Measurements from ENCODE around the gene COL7A1.

The COL7A1 gene

DNA sequence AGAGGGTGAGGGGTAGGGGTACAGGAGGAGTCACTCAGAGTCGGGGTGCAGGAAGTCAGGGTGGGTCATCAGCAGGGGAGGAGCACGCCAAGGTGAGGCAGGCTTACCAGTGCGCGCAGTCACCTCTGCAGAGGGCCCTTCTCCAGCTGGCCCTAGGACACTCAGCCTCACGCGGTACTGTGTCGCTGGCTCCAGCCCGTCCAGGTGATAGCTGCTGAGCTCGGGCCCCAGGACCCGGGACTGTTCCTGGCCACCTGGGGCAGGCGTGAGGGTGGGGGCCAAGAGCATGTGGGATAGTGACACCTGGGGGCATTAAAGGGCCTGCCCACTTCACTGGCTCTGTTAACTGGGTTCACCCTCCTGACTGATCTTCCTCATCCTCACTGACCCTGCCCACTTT, 7.4 kb downstream of the COL7A1 start:
- Histone ChIP-seq H3K4me2 (ENCODE audit: low read depth, low read length, poor library complexity, severe bottlenecking) (no peak overlapping the region), H3F3A (ENCODE audit: low read depth) (no peaks in the 10 kb centered on the region), H3K9ac (ENCODE audit: low read depth, low read length, poor library complexity, severe bottlenecking) (no peak overlapping the region), H3K4me1 (ENCODE audit: insufficient read depth, low read length, poor library complexity, severe bottlenecking) (no peaks in the 10 kb centered on the region), H3K36me3 (ENCODE audit: insufficient read depth, low read length) (no peaks in the 10 kb centered on the region), H4K20me1 (ENCODE audit: insufficient read depth, low read length, poor library complexity, severe bottlenecking) (no peaks in the 10 kb centered on the region), H3K79me2 (ENCODE audit: insufficient read depth, low read length) (no peaks in the 10 kb centered on the region), H3K9me2 (replicated peaks; ENCODE audit: low read depth, low read length) (no peaks in the 10 kb centered on the region), H3K4me3 (ENCODE audit: low read length, poor library complexity, severe bottlenecking) (no peak overlapping the region), H2AFZ (ENCODE audit: low read length) (no peak overlapping the region), H3K27me3 (ENCODE audit: insufficient read depth, low read length, poor library complexity, severe bottlenecking) (no peaks in the 10 kb centered on the region), H3K9me3 (ENCODE audit: insufficient read depth, low read depth, low read length) (no peaks in the 10 kb centered on the region)
- TF ChIP-seq, protein P1, sequence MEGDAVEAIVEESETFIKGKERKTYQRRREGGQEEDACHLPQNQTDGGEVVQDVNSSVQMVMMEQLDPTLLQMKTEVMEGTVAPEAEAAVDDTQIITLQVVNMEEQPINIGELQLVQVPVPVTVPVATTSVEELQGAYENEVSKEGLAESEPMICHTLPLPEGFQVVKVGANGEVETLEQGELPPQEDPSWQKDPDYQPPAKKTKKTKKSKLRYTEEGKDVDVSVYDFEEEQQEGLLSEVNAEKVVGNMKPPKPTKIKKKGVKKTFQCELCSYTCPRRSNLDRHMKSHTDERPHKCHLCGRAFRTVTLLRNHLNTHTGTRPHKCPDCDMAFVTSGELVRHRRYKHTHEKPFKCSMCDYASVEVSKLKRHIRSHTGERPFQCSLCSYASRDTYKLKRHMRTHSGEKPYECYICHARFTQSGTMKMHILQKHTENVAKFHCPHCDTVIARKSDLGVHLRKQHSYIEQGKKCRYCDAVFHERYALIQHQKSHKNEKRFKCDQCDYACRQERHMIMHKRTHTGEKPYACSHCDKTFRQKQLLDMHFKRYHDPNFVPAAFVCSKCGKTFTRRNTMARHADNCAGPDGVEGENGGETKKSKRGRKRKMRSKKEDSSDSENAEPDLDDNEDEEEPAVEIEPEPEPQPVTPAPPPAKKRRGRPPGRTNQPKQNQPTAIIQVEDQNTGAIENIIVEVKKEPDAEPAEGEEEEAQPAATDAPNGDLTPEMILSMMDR (conservative IDR thresholded peaks at IDR 0.05; ENCODE audit: low read length) = no peak
- TF ChIP-seq EZH2phosphoT487 (IDR thresholded peaks at IDR 0.05; ENCODE audit: borderline replicate concordance) = no peak

DNA sequence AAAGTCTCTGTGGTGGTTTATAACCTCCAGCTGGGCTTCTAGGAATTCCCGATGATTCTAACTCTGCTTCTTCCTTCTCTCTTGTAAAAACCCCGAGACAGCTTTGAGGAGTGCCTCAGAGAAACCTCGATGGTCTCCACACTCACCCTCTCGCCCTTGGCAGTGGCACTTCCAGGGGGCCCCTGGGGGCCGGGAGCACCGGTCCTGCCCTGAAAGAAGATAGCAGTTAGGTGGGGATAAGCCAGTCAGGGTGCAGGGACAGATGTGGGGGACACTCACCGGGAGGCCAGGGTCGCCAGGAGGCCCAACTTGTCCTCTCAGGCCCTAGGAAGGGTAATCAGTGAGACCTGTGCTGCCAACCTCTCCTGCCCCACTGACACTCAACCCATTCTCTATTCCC, 9.7 kb downstream of the COL7A1 start:
- Histone ChIP-seq H3K9ac (ENCODE audit: low read depth, low read length, poor library complexity, severe bottlenecking) (no peak overlapping the region), H3K27me3 (ENCODE audit: insufficient read depth, low read length, poor library complexity, severe bottlenecking) (no peaks in the 10 kb centered on the region), H3K36me3 (ENCODE audit: insufficient read depth, low read length) (no peaks in the 10 kb centered on the region), H3K4me1 (ENCODE audit: insufficient read depth, low read length, poor library complexity, severe bottlenecking) (no peaks in the 10 kb centered on the region), H2AFZ (ENCODE audit: low read length) (no peak overlapping the region), H3K4me3 (ENCODE audit: low read length, poor library complexity, severe bottlenecking) (no peak overlapping the region), H3K4me2 (ENCODE audit: low read depth, low read length, poor library complexity, severe bottlenecking) (no peak overlapping the region), H3F3A (ENCODE audit: low read depth) (no peaks in the 10 kb centered on the region), H3K79me2 (ENCODE audit: insufficient read depth, low read length) (no peaks in the 10 kb centered on the region), H4K20me1 (ENCODE audit: insufficient read depth, low read length, poor library complexity, severe bottlenecking) (no peaks in the 10 kb centered on the region), H3K9me2 (replicated peaks; ENCODE audit: low read depth, low read length) (no peaks in the 10 kb centered on the region), H3K9me3 (ENCODE audit: insufficient read depth, low read depth, low read length) (no peaks in the 10 kb centered on the region)
- TF ChIP-seq, protein P1 (conservative IDR thresholded peaks at IDR 0.05; ENCODE audit: low read length) = no peak
- TF ChIP-seq EZH2phosphoT487 (IDR thresholded peaks at IDR 0.05; ENCODE audit: borderline replicate concordance) = no peak

DNA sequence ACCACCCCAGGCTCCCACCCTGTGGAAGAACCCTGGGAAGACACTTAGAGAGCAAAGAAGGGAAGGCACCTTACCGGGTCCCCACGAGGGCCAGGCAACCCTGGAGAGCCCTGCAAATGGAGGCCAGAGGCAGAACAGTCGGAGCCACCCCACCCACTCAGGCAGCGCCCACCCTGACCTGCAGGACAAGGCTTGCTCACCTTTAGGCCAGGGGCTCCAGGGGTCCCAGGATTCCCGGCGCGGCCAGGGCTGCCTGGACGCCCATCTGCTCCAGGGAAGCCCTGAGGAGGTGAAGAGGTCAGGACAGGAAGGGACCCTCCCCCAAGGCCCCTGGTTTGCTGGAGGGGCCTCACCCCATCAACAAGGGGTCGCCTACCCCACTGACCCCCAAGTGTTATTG, 10.3 kb downstream of the COL7A1 start:
- H3K79me2 ChIP-seq (ENCODE audit: insufficient read depth, low read length) = no peaks in the 10 kb centered on the region
- H4K20me1 ChIP-seq (ENCODE audit: insufficient read depth, low read length, poor library complexity, severe bottlenecking) = no peaks in the 10 kb centered on the region
- no peak overlapping the region for H3K4me3 ChIP-seq (ENCODE audit: low read length, poor library complexity, severe bottlenecking)
- H3K9me3 ChIP-seq (ENCODE audit: insufficient read depth, low read depth, low read length) = no peaks in the 10 kb centered on the region
- no peak for TF ChIP-seq EZH2phosphoT487 (IDR thresholded peaks at IDR 0.05; ENCODE audit: borderline replicate concordance)
- TF ChIP-seq, protein P1 (conservative IDR thresholded peaks at IDR 0.05; ENCODE audit: low read length) = no peak
- H3K36me3 ChIP-seq (ENCODE audit: insufficient read depth, low read length) = no peaks in the 10 kb centered on the region
- no peak overlapping the region for H2AFZ ChIP-seq (ENCODE audit: low read length)
- no peaks in the 10 kb centered on the region for H3K4me1 ChIP-seq (ENCODE audit: insufficient read depth, low read length, poor library complexity, severe bottlenecking)
- no peak overlapping the region for H3K4me2 ChIP-seq (ENCODE audit: low read depth, low read length, poor library complexity, severe bottlenecking)
- no peak overlapping the region for H3K9ac ChIP-seq (ENCODE audit: low read depth, low read length, poor library complexity, severe bottlenecking)
- no peaks in the 10 kb centered on the region for H3K27me3 ChIP-seq (ENCODE audit: insufficient read depth, low read length, poor library complexity, severe bottlenecking)
- H3F3A ChIP-seq (ENCODE audit: low read depth) = no peaks in the 10 kb centered on the region
- no peaks in the 10 kb centered on the region for H3K9me2 ChIP-seq (replicated peaks; ENCODE audit: low read depth, low read length)
